Mesenchymal stem cell (in vitro differentiated cells and primary cell): ENCODE results near the gene C2orf72.

ENCODE experiments used
- DNase-seq: peaks from one replicate; pipeline ENCODE4 v3.0.0-alpha.2; 2013
- H2AFZ ChIP-seq: one replicate; pipeline ENCODE4 v1.6.1; 2013; ENCODE audit warnings: low read depth, mild to moderate bottlenecking, control low read depth, inconsistent platforms, low read length, moderate library complexity
- H2AK5ac ChIP-seq: 2 replicates; pipeline ENCODE4 v1.6.1; 2013; ENCODE audit warnings: low read length, moderate library complexity, mild to moderate bottlenecking, inconsistent platforms; ENCODE audit not compliant: severe bottlenecking
- H2BK120ac ChIP-seq: one replicate; pipeline ENCODE4 v1.6.1; 2013; ENCODE audit warnings: low read depth, mild to moderate bottlenecking, inconsistent platforms, low read length, moderate library complexity
- H2BK12ac ChIP-seq, 2 experiments: one replicate each; pipeline ENCODE4 v1.6.1; 2013; ENCODE audit warnings: inconsistent platforms in 2 of 2, low read length in 2 of 2, mild to moderate bottlenecking in 2 of 2, moderate library complexity in 2 of 2, control low read depth in 1 of 2
- H2BK15ac ChIP-seq: one replicate; pipeline ENCODE4 v1.6.1; 2013; ENCODE audit warnings: mild to moderate bottlenecking, low read depth, inconsistent platforms; ENCODE audit not compliant: poor library complexity, severe bottlenecking
- H2BK5ac ChIP-seq: 2 replicates; pipeline ENCODE4 v1.6.1; 2013; ENCODE audit warnings: low read depth, mild to moderate bottlenecking, low read length, control low read depth, inconsistent platforms; ENCODE audit not compliant: poor library complexity, severe bottlenecking
- H3K14ac ChIP-seq, 2 experiments: one replicate each; pipeline ENCODE4 v1.6.1; 2013; ENCODE audit warnings: inconsistent platforms in 2 of 2, low read length in 2 of 2, control low read depth in 1 of 2, mild to moderate bottlenecking in 1 of 2, moderate library complexity in 1 of 2
- H3K18ac ChIP-seq, 2 experiments: one replicate each; pipeline ENCODE4 v1.6.1; 2013; ENCODE audit warnings: inconsistent platforms in 2 of 2, low read length in 2 of 2, control low read depth in 1 of 2, low read depth in 1 of 2, mild to moderate bottlenecking in 1 of 2
- H3K23ac ChIP-seq, 2 experiments: one replicate each; pipeline ENCODE4 v1.6.1; 2013; ENCODE audit warnings: inconsistent platforms in 2 of 2, low read length in 2 of 2, mild to moderate bottlenecking in 2 of 2, moderate library complexity in 2 of 2, control low read depth in 1 of 2
- H3K27ac ChIP-seq: 2 replicates; pipeline ENCODE4 v1.5.1; 2013; ENCODE audit warnings: mild to moderate bottlenecking, moderate library complexity, low read length, control low read depth, inconsistent platforms; ENCODE audit not compliant: poor library complexity, severe bottlenecking
- H3K27me3 ChIP-seq, 2 experiments: 2 replicates each; pipeline versions ENCODE4 v1.6.1 to v1.7.0; 2013; ENCODE audit warnings: low read length in 2 of 2, mild to moderate bottlenecking in 2 of 2, moderate library complexity in 2 of 2, control low read depth in 1 of 2, inconsistent platforms in 1 of 2; ENCODE audit not compliant: control insufficient read depth in 1 of 2, insufficient read depth in 1 of 2
- H3K36me3 ChIP-seq, 2 experiments: 2 replicates each; pipeline versions ENCODE4 v1.6.1 to v1.7.0; 2013; ENCODE audit warnings: low read length in 2 of 2, control low read depth in 1 of 2, inconsistent platforms in 1 of 2, low read depth in 1 of 2, mild to moderate bottlenecking in 1 of 2; ENCODE audit not compliant: insufficient read depth in 2 of 2, control insufficient read depth in 1 of 2
- H3K4ac ChIP-seq, 2 experiments: one replicate each; pipeline ENCODE4 v1.6.1; 2013; ENCODE audit warnings: inconsistent platforms in 2 of 2, low read length in 2 of 2, mild to moderate bottlenecking in 2 of 2, moderate library complexity in 2 of 2, control low read depth in 1 of 2, low read depth in 1 of 2
- H3K4me1 ChIP-seq: 2 replicates; pipeline ENCODE4 v1.6.1; 2013; ENCODE audit warnings: low read depth, low read length, control low read depth; ENCODE audit not compliant: control insufficient read depth, insufficient read depth
- H3K4me2 ChIP-seq: 2 replicates; pipeline ENCODE4 v1.6.1; 2013; ENCODE audit warnings: low read length, mild to moderate bottlenecking, inconsistent platforms; ENCODE audit not compliant: poor library complexity, severe bottlenecking
- H3K4me3 ChIP-seq, 2 experiments: 2 replicates each; pipeline versions ENCODE4 v1.5.1 to v1.7.0; 2013; ENCODE audit warnings: low read length in 2 of 2, mild to moderate bottlenecking in 2 of 2, control low read depth in 1 of 2, low read depth in 1 of 2; ENCODE audit not compliant: insufficient read depth in 1 of 2
- H3K79me1 ChIP-seq: replicated peaks from 2 replicates; pipeline ENCODE4 v1.6.1; 2013; ENCODE audit warnings: mild to moderate bottlenecking, control low read depth, low read length, inconsistent platforms; ENCODE audit not compliant: poor library complexity, severe bottlenecking
- H3K9ac ChIP-seq: 2 replicates; pipeline ENCODE4 v1.7.0; 2013; ENCODE audit warnings: mild to moderate bottlenecking, low read length, moderate library complexity
- H3K9me3 ChIP-seq: 2 replicates; pipeline ENCODE4 v1.7.0; 2013; ENCODE audit warnings: mild to moderate bottlenecking, low read length; ENCODE audit not compliant: control insufficient read depth
- H4K8ac ChIP-seq: one replicate; pipeline ENCODE4 v1.6.1; 2013; ENCODE audit warnings: inconsistent platforms, mild to moderate bottlenecking, low read length, moderate library complexity
- H4K91ac ChIP-seq: one replicate; pipeline ENCODE4 v1.6.1; 2013; ENCODE audit warnings: mild to moderate bottlenecking, low read length, inconsistent platforms
- WGBS: methylation state at CpG from one replicate; pipeline ENCODE4 v1.1.7; 2013; ENCODE audit warnings: mixed read lengths; 5-methylcytosine and 5-hydroxymethylcytosine counted together

The C2orf72 gene

GRCh38 chr2:231012463-231012862, 24.9 kb upstream of the C2orf72 start:
- Histone ChIP-seq H3K4ac (no peak overlapping the region), H3K18ac (no peak overlapping the region), H3K27me3 (peaks cover 84 to 85% of the 10 kb centered on the region in 2 experiments), H3K14ac (no peak overlapping the region), H2BK12ac (no peak overlapping the region), H3K36me3 (no peaks in the 10 kb centered on the region), H2AK5ac (no peak overlapping the region), H3K79me1 (no peaks in the 10 kb centered on the region), H2AFZ (no peak overlapping the region), H3K4me1 (no peaks in the 10 kb centered on the region), H3K9ac (no peak overlapping the region), H3K4me3 (no peak overlapping the region), H3K9me3 (no peaks in the 10 kb centered on the region), H4K8ac (no peak overlapping the region), H4K91ac (no peak overlapping the region), H3K4me2 (no peak overlapping the region), H3K23ac (no peak overlapping the region), H3K27ac (no peak overlapping the region), H2BK120ac (no peak overlapping the region), H2BK15ac (no peak overlapping the region), H2BK5ac (no peak overlapping the region)
- WGBS = 93% methylated on average over 1 of the region's 3 CpGs
- DNase-seq = no peak

- no peaks in the 10 kb centered on the region for H3K4me1 ChIP-seq
- no peak overlapping the region for H3K27ac ChIP-seq
- H4K91ac ChIP-seq = no peak overlapping the region
- H3K4me3 ChIP-seq = no peak overlapping the region
- no peaks in the 10 kb centered on the region for H3K79me1 ChIP-seq
- no peak overlapping the region for H2BK120ac ChIP-seq
- no peaks in the 10 kb centered on the region for H3K36me3 ChIP-seq
- peaks cover 79 to 80% of the 10 kb centered on the region in 2 experiments for H3K27me3 ChIP-seq
- H3K4me2 ChIP-seq = no peak overlapping the region
- H3K18ac ChIP-seq = no peak overlapping the region
- 0% methylated on average over 1 of the region's 3 CpGs for WGBS
- no peak overlapping the region for H3K23ac ChIP-seq
- H2BK15ac ChIP-seq = no peak overlapping the region
- no peak overlapping the region for H3K9ac ChIP-seq
- no peak overlapping the region for H2BK12ac ChIP-seq
- H3K4ac ChIP-seq = peak overlapping the region in 1 of 2 experiments; percentile 20
- no peak overlapping the region for H2AK5ac ChIP-seq
- no peak for DNase-seq
- no peak overlapping the region for H2BK5ac ChIP-seq
- no peak overlapping the region for H4K8ac ChIP-seq
- no peak overlapping the region for H3K14ac ChIP-seq
- no peaks in the 10 kb centered on the region for H3K9me3 ChIP-seq
- H2AFZ ChIP-seq = no peak overlapping the region
Measured at GRCh38 chr2:231013820-231014219, 23.5 kb upstream of the C2orf72 start.

- Histone ChIP-seq H3K4me1 (no peaks in the 10 kb centered on the region), H3K27ac (no peak overlapping the region), H3K36me3 (no peaks in the 10 kb centered on the region), H3K9me3 (no peaks in the 10 kb centered on the region), H2BK5ac (no peak overlapping the region), H3K4ac (no peak overlapping the region), H3K27me3 (peaks cover 63 to 66% of the 10 kb centered on the region in 2 experiments), H2BK15ac (no peak overlapping the region), H2BK12ac (no peak overlapping the region), H3K23ac (no peak overlapping the region), H2AK5ac (no peak overlapping the region), H3K18ac (no peak overlapping the region), H4K91ac (no peak overlapping the region), H3K79me1 (no peaks in the 10 kb centered on the region), H4K8ac (no peak overlapping the region), H3K14ac (no peak overlapping the region), H3K4me2 (no peak overlapping the region), H2AFZ (no peak overlapping the region), H2BK120ac (no peak overlapping the region), H3K4me3 (no peak overlapping the region), H3K9ac (no peak overlapping the region)
- no peak for DNase-seq
- 48% methylated on average over 7 of the region's 7 CpGs for WGBS
Measured at GRCh38 chr2:231015478-231015877, 21.8 kb upstream of the C2orf72 start.

- no peak overlapping the region for H3K27ac ChIP-seq
- no peak overlapping the region for H2BK120ac ChIP-seq
- no peaks in the 10 kb centered on the region for H3K36me3 ChIP-seq
- H2BK15ac ChIP-seq = no peak overlapping the region
- WGBS = 74% methylated on average over 3 of the region's 3 CpGs
- no peak overlapping the region for H2BK12ac ChIP-seq
- no peak overlapping the region for H3K9ac ChIP-seq
- no peak overlapping the region for H2AFZ ChIP-seq
- H3K79me1 ChIP-seq = no peaks in the 10 kb centered on the region
- H3K23ac ChIP-seq = no peak overlapping the region
- H3K4me2 ChIP-seq = no peak overlapping the region
- H3K4me1 ChIP-seq = no peaks in the 10 kb centered on the region
- no peak overlapping the region for H3K4me3 ChIP-seq
- H3K14ac ChIP-seq = no peak overlapping the region
- no peak overlapping the region for H4K8ac ChIP-seq
- H3K9me3 ChIP-seq = no peaks in the 10 kb centered on the region
- H2BK5ac ChIP-seq = no peak overlapping the region
- no peak overlapping the region for H4K91ac ChIP-seq
- peaks cover 65 to 68% of the 10 kb centered on the region in 2 experiments for H3K27me3 ChIP-seq
- H3K4ac ChIP-seq = no peak overlapping the region
- DNase-seq = no peak
- no peak overlapping the region for H2AK5ac ChIP-seq
- H3K18ac ChIP-seq = no peak overlapping the region
Measured at GRCh38 chr2:231015926-231016325, 21.4 kb upstream of the C2orf72 start.
